Naive B cell (primary cell): Measurements from ENCODE around the gene CTNNA2. TPM values are rescaled to one million over a fixed set of nuclear protein-coding genes. Genes with fewer than 3 reads are reported as not detected.

ENCODE experiments used
- ATAC-seq, 2 donors: fragments of 150-1000 bp; cut with Tn5 transposase; 2 replicates each; pipeline ENCODE4 v1.10.0; 2021; ENCODE audit warnings: low read depth in 2 of 2, mild to moderate bottlenecking in 2 of 2, moderate library complexity in 2 of 2
- DNase-seq: peaks from one replicate; pipeline ENCODE4 v3.0.0; 2022
- H3K27ac Mint-ChIP-seq, 6 donors: one replicate each; pipeline ENCODE4 v1.8.0; 2020 to 2022; ENCODE audit warnings: mild to moderate bottlenecking in 6 of 6, mixed read lengths in 6 of 6, moderate library complexity in 5 of 6, inconsistent platforms in 2 of 6
- H3K27me3 Mint-ChIP-seq, 3 donors: one replicate each; pipeline ENCODE4 v1.8.0; 2021 to 2022; ENCODE audit warnings: mixed read lengths in 3 of 3, mild to moderate bottlenecking in 1 of 3
- H3K36me3 Mint-ChIP-seq, 2 donors: one replicate each; pipeline ENCODE4 v1.8.0; 2020 to 2022; ENCODE audit warnings: mixed read lengths in 2 of 2, inconsistent platforms in 1 of 2, mild to moderate bottlenecking in 1 of 2
- H3K4me1 Mint-ChIP-seq, 3 donors: one replicate each; pipeline ENCODE4 v1.8.0; 2020 to 2022; ENCODE audit warnings: mixed read lengths in 3 of 3, inconsistent platforms in 1 of 3, mild to moderate bottlenecking in 1 of 3, moderate library complexity in 1 of 3
- H3K4me3 Mint-ChIP-seq, 8 donors: one replicate each; pipeline ENCODE4 v1.8.0; 2020 to 2022; ENCODE audit warnings: mild to moderate bottlenecking in 8 of 8, mixed read lengths in 8 of 8, moderate library complexity in 8 of 8, inconsistent platforms in 2 of 8
- H3K9me3 Mint-ChIP-seq, 7 donors: one replicate each; pipeline ENCODE4 v1.8.0; 2020 to 2022; ENCODE audit warnings: mixed read lengths in 7 of 7, mild to moderate bottlenecking in 5 of 7, inconsistent platforms in 2 of 7, moderate library complexity in 1 of 7
- polyA plus RNA-seq, 6 donors: library from polyadenylated mRNA; unstranded; fragments of 300-500 nt; fragmentation: Illumina TruSeq; gene quantifications; one replicate each; pipeline ENCODE4 v1.2.3, GENCODE V29; 2021; ENCODE audit warnings: low read depth in 6 of 6

Gene CTNNA2
- polyA plus RNA-seq, 6 donors from 2014 or later = not detected

GRCh38 chr2:79833235-79833878 is 320.5 kb downstream of the CTNNA2 start:
- Mint-ChIP-seq H3K27me3 (no peaks in the 10 kb centered on the region), H3K4me3 (no peak overlapping the region)

GRCh38 chr2:79835911-79836310 is 323.1 kb downstream of the CTNNA2 start:
- no peak overlapping the region for H3K27ac Mint-ChIP-seq
- no peak for DNase-seq
- H3K27me3 Mint-ChIP-seq = no peaks in the 10 kb centered on the region
- H3K9me3 Mint-ChIP-seq = peaks cover under 1 to 14% (median 4%) of the 10 kb centered on the region in 7 donors
- H3K4me3 Mint-ChIP-seq = no peak overlapping the region
- no peaks in the 10 kb centered on the region for H3K36me3 Mint-ChIP-seq
- H3K4me1 Mint-ChIP-seq = no peaks in the 10 kb centered on the region
- no peak for ATAC-seq

More at GRCh38 chr2:79833235-79833878, 320.5 kb downstream of the CTNNA2 start:
- peaks cover 0 to 10% (median 4%) of the 10 kb centered on the region in 7 donors for H3K9me3 Mint-ChIP-seq
- DNase-seq = no peak
- H3K27ac Mint-ChIP-seq = no peak overlapping the region
- H3K36me3 Mint-ChIP-seq = no peaks in the 10 kb centered on the region
- H3K4me1 Mint-ChIP-seq = no peaks in the 10 kb centered on the region
- ATAC-seq = no peak

- peaks cover 0 to 6% (median 2%) of the 10 kb centered on the region in 7 donors for H3K9me3 Mint-ChIP-seq
- no peak for ATAC-seq
- H3K27me3 Mint-ChIP-seq = no peaks in the 10 kb centered on the region
- DNase-seq = no peak
- H3K4me3 Mint-ChIP-seq = no peak overlapping the region
- H3K4me1 Mint-ChIP-seq = no peaks in the 10 kb centered on the region
- H3K36me3 Mint-ChIP-seq = no peaks in the 10 kb centered on the region
- H3K27ac Mint-ChIP-seq = no peak overlapping the region
Observed at GRCh38 chr2:79844011-79844410, 331.2 kb downstream of the CTNNA2 start.

DNA sequence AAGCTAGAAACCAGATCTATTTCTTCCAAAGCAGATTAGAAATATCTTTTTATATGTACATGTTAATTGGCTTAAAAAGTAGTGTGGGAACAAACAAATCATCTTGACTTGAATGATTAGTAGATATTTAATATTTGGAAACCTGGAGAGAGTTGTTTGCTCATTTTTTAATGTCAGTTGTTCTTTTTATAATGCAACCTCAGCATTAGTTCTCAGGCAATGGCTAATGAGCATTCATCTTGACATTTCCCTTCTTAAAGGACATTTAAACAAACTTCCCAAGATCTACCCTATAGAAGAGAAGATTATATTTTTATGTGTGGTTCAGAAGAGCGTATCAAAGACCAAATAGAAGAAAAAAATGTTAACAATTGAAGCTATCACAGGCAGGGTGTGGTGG is 334.0 kb downstream of the CTNNA2 start:
- no peak for ATAC-seq
- H3K4me3 Mint-ChIP-seq = no peak overlapping the region
- H3K27ac Mint-ChIP-seq = no peak overlapping the region
- H3K4me1 Mint-ChIP-seq = no peaks in the 10 kb centered on the region
- no peaks in the 10 kb centered on the region for H3K36me3 Mint-ChIP-seq
- H3K9me3 Mint-ChIP-seq = peaks cover 0 to 4% (median 0%) of the 10 kb centered on the region in 7 donors
- no peaks in the 10 kb centered on the region for H3K27me3 Mint-ChIP-seq
- DNase-seq = no peak

DNA sequence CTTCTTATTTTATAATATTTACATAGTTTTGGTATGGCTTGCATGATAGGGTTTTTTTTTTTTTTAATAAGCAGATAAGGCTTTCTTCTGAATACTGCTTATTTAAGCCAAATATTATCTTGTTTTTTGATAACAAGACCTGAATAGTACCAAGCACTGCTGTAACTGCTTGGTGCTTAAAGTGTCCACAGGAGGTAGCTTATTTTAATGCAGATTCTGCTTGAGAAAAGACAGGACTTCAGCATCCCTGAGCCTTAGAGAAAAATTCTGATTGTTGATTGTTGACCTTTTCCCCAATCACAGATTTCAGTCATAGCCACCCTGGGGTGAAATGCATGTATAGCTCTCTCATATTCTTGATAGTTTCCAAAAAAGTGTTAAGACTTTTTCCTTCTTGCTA is 336.4 kb downstream of the CTNNA2 start:
- H3K27ac Mint-ChIP-seq = no peak overlapping the region
- no peaks in the 10 kb centered on the region for H3K4me1 Mint-ChIP-seq
- DNase-seq (no peak), ATAC-seq (no peak)
- H3K9me3 Mint-ChIP-seq = peaks cover 0 to 4% (median 0%) of the 10 kb centered on the region in 7 donors
- H3K27me3 Mint-ChIP-seq = no peaks in the 10 kb centered on the region
- no peak overlapping the region for H3K4me3 Mint-ChIP-seq
- H3K36me3 Mint-ChIP-seq = no peaks in the 10 kb centered on the region

DNA sequence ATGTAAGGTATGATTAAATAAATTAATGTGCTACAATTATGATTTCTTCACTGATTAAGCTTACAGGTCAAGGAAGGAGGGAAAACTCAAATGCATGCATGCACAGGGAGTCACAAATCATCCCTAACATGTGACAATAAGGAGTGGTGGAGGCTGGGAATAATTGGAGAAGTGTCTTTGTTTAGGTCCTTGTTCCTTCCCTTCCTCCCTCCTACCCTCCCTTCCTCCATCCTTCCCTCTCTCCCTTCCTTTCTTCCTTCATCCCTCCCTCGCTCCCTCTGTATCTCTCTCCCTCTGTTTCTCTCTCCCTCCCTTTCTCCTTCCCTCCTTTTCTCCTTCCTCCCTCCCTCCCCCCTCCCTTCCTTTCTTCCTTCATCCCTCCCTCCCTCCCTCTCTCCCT is 337.1 kb downstream of the CTNNA2 start:
- H3K27me3 Mint-ChIP-seq = no peaks in the 10 kb centered on the region
- H3K4me3 Mint-ChIP-seq = no peak overlapping the region
- no peak overlapping the region for H3K27ac Mint-ChIP-seq
- H3K9me3 Mint-ChIP-seq = peaks cover 0 to 4% (median 0%) of the 10 kb centered on the region in 7 donors
- DNase-seq (no peak), ATAC-seq (no peak)
- no peaks in the 10 kb centered on the region for H3K36me3 Mint-ChIP-seq
- H3K4me1 Mint-ChIP-seq = no peaks in the 10 kb centered on the region

- peaks cover 0 to 7% (median 0%) of the 10 kb centered on the region in 7 donors for H3K9me3 Mint-ChIP-seq
- no peak overlapping the region for H3K27ac Mint-ChIP-seq
- no peaks in the 10 kb centered on the region for H3K4me1 Mint-ChIP-seq
- DNase-seq (no peak), ATAC-seq (no peak)
- no peaks in the 10 kb centered on the region for H3K27me3 Mint-ChIP-seq
- H3K36me3 Mint-ChIP-seq = no peaks in the 10 kb centered on the region
- H3K4me3 Mint-ChIP-seq = no peak overlapping the region
Observed at GRCh38 chr2:79850912-79851311, 338.1 kb downstream of the CTNNA2 start.

DNA sequence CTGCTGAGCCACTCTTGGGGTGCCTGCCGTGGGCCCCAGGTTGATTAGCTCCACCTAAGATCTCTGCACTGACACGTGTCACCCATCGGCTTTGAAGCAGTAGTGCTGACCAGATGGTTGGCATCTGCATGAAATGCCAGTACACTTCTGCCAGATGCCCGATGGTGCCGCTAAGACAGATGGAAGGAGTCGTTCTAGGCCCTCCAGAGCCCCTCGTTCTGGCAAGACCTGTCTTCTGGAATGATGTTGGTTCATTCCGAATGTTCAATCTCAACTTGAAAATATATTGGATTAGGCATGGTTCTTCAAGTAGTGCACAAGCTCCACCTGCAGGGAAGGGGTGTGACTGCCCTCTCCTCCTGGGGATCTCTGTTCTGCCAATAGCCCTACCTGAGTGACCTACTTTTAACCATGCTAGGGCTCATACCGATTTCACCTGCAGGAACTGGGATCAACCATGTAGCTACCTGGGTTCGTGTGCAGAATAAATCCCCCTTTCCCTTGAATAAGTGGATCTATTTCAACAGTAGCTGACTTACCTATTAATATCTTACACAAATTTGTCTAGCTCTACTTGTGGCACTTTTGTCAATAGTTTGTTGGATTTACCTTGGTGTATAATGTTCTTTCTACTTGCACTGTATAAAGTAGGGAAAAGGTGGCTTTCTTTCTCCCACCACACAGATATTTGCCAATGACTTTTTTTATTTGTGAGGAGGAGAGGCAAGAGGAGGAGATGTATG is 342.6 kb downstream of the CTNNA2 start:
- Mint-ChIP-seq H3K27ac (no peak overlapping the region), H3K36me3 (no peaks in the 10 kb centered on the region), H3K27me3 (no peaks in the 10 kb centered on the region), H3K4me1 (no peaks in the 10 kb centered on the region), H3K4me3 (no peak overlapping the region), H3K9me3 (peaks cover 0 to 7% (median 0%) of the 10 kb centered on the region in 7 donors)
- ATAC-seq (no peak), DNase-seq (no peak)

- H3K27me3 Mint-ChIP-seq = no peaks in the 10 kb centered on the region
- no peak overlapping the region for H3K27ac Mint-ChIP-seq
- H3K9me3 Mint-ChIP-seq = peaks cover 0 to 6% (median 0%) of the 10 kb centered on the region in 7 donors
- no peak overlapping the region for H3K4me3 Mint-ChIP-seq
- no peaks in the 10 kb centered on the region for H3K36me3 Mint-ChIP-seq
- ATAC-seq = no peak
- no peaks in the 10 kb centered on the region for H3K4me1 Mint-ChIP-seq
- DNase-seq = no peak
Observed at GRCh38 chr2:79857888-79858287, 345.0 kb downstream of the CTNNA2 start.

DNA sequence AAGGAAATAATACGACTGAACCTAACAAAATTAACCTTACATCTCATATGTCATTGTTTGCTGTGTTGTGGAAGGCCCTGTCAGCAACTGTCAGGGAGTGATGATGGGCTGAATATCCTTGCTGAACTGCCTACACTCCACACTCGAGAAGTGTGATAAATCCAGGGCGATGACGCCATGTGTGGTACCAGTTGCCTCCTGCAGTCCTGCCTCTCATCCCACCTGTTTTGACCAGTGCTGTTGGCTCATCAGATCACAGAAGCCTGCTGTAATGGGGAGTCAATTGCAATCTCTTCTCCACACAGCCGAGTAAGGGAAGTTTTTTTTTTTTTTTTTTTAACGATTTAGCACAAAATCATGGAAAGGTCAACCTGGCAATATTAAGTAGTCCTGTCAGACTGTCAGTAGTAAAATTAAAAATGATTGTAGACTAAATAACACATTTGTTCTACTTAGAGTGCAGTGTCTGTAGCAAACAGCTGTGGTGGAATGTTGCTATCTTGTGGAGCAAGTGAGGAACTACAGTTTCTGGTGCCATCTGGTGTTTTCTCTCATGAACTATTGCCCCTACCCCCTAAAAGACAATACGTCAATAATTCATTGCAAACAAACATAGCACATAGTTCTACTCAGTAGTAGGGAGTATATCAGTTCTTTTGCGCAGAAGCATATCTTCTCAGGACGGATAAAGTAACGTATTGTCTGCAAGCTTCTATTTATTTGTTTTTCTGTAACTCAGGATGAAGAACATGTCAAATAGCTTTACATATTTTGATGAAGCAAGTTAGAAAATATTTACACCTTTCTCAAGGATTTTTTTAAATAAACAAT is 347.6 kb downstream of the CTNNA2 start:
- no peaks in the 10 kb centered on the region for H3K27me3 Mint-ChIP-seq
- no peak for DNase-seq
- H3K4me3 Mint-ChIP-seq = no peak overlapping the region
- no peaks in the 10 kb centered on the region for H3K36me3 Mint-ChIP-seq
- ATAC-seq = no peak
- no peak overlapping the region for H3K27ac Mint-ChIP-seq
- H3K9me3 Mint-ChIP-seq = peaks cover 0 to 4% (median 0%) of the 10 kb centered on the region in 7 donors
- no peaks in the 10 kb centered on the region for H3K4me1 Mint-ChIP-seq

DNA sequence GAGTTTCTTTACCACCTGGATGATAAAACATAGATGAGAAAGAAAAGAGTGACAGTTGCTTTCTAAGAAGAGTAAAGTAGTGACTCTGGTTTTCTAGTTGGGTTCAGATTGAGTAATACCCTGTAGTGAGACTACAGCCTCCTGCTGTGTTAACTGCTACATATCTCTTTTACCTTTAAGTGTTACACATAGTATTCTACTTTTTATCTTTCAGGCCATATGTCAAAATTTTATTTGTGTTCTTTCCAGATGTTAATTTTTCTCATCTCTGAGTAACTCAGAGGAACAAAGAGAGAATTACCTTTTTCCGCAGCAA is 348.2 kb downstream of the CTNNA2 start:
- Mint-ChIP-seq H3K4me1 (no peaks in the 10 kb centered on the region), H3K36me3 (no peaks in the 10 kb centered on the region), H3K27me3 (no peaks in the 10 kb centered on the region), H3K4me3 (no peak overlapping the region), H3K27ac (no peak overlapping the region), H3K9me3 (peaks cover 0 to 4% (median 0%) of the 10 kb centered on the region in 7 donors)
- DNase-seq = no peak
- ATAC-seq = no peak

- no peaks in the 10 kb centered on the region for H3K4me1 Mint-ChIP-seq
- H3K27me3 Mint-ChIP-seq = no peaks in the 10 kb centered on the region
- ATAC-seq (no peak), DNase-seq (no peak)
- H3K36me3 Mint-ChIP-seq = no peaks in the 10 kb centered on the region
- peaks cover 0 to 4% (median 0%) of the 10 kb centered on the region in 7 donors for H3K9me3 Mint-ChIP-seq
- H3K27ac Mint-ChIP-seq = no peak overlapping the region
- no peak overlapping the region for H3K4me3 Mint-ChIP-seq
Observed at GRCh38 chr2:79862756-79863155, 349.9 kb downstream of the CTNNA2 start.

- H3K4me3 Mint-ChIP-seq = no peak overlapping the region
- ATAC-seq (no peak), DNase-seq (no peak)
- H3K27ac Mint-ChIP-seq = no peak overlapping the region
- no peaks in the 10 kb centered on the region for H3K4me1 Mint-ChIP-seq
- no peaks in the 10 kb centered on the region for H3K36me3 Mint-ChIP-seq
- no peaks in the 10 kb centered on the region for H3K27me3 Mint-ChIP-seq
- H3K9me3 Mint-ChIP-seq = peaks cover 0 to 4% (median 0%) of the 10 kb centered on the region in 7 donors
Observed at GRCh38 chr2:79872656-79873055, 359.8 kb downstream of the CTNNA2 start.

GRCh38 chr2:79874015-79874414 is 361.2 kb downstream of the CTNNA2 start:
- DNase-seq (no peak), ATAC-seq (no peak)
- Mint-ChIP-seq H3K4me1 (no peaks in the 10 kb centered on the region), H3K27ac (no peak overlapping the region), H3K9me3 (peaks cover 0 to 4% (median 0%) of the 10 kb centered on the region in 7 donors), H3K27me3 (no peaks in the 10 kb centered on the region), H3K36me3 (no peaks in the 10 kb centered on the region), H3K4me3 (no peak overlapping the region)
